Activated T-helper 1 cell treated with anti-CD3 and anti-CD28 coated beads, Interleukin-2, amount 50 U/mL, for 16 hours (primary cell): ENCODE data around the gene SPRN.
A peak's percentile ranks its signal among the peaks of the same experiment; 100 is the strongest.
"Not testable (repeated sequence)": the region's sequence is repeated elsewhere in the genome, so short reads cannot be mapped to it uniquely, and the experiment has no call there.

Experiments used
- DNase-seq, 2 donors: peaks; one replicate each; pipeline ENCODE4 v3.0.0-alpha.2; 2020; ENCODE audit warnings: low read depth in 1 of 2, low spot score in 1 of 2

Gene SPRN

DNA sequence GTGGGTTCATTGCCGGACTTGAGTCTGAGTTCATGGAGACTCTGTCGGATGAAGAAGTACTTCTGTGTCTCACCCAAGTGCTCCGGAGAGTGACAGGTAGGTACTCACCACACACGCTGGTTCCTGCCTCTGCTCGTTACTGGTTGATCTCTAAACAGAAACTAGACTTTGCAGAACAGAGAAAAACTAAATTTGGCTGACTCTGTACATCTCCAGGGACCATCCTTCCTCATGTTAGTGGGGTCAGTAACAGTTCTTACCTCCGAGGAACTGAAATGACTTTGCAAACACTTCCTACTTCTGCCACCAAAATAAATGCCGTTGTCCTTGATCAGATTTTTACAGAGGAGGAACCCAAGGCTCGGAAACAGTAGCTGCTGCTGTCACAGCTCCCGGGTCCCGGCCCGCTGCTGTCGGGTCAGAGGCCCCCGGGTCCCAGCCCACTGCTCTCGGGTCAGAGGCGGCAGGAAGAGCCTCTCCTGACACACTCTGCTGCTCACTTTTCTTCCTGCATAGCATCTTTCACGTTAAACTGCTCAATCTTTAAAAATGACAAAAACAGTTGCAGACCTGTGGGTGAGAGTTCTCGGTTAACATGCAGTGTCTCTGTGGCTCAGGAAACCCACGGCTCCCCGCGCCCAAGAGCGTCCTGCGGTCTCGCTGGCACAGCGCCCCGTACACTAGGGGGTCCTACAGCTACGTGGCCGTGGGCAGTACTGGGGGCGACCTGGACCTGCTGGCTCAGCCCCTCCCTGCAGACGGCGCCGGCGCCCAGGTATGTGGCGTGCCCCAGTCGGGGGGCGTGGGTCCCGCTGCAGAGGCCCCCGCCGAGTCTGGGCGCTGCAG is 35.2 kb downstream of the SPRN start:
- no peak for DNase-seq

DNA sequence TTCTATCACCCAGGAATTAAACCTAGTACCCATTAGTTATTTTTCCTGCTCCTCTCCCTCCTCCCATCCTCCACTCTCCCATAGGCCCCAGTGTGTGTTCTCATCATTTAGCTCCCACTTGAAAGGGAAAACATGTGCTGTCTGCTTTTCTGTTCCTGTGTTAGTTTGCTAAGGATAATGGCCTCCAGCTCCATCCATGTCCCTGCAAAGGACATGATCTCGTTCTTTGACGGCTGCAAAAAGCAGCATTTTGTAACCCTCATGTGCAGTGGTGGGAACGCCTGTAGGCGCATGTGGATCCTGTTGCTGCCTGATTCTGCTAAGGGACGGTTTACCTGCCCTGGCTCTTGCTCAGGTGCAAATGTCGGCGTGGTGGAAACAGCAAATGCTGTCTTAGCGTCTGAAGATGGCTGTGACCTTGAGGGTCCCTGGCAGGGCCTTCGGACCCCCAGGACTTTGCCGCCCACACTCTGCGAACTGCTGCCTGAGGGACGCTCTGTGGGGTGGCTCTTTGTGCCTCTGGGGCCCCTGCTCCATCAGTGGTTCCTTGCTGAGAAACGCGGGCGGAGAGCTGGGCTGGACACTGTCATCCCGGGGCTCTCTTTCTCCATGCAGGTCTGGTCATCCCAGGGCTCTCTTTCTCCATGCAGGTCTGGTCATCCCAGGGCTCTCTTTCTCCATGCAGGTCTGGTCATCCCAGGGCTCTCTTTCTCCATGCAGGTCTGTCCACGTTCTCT is 36.0 kb downstream of the SPRN start:
- DNase-seq, result no peak

DNA sequence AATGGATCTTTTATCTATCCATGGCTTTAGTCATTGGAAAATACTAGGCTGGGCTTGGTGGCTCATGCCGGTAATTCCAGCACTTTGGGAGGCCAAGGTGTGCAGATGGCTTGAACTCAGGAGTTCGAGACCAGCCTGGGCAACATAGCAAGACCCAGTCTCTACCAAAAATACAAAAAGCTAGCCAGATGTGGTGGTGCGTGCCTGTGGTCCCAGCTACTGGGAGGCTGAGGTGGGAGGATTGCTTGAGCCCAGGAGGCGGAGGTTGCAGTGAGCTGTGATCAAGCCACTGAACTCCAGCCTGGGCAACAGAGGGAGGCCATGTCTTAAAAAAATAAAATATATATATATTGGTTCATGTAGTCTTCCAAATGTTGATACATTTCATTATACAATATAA is 37.5 kb downstream of the SPRN start:
- DNase-seq, result not testable (repeated sequence)

DNA sequence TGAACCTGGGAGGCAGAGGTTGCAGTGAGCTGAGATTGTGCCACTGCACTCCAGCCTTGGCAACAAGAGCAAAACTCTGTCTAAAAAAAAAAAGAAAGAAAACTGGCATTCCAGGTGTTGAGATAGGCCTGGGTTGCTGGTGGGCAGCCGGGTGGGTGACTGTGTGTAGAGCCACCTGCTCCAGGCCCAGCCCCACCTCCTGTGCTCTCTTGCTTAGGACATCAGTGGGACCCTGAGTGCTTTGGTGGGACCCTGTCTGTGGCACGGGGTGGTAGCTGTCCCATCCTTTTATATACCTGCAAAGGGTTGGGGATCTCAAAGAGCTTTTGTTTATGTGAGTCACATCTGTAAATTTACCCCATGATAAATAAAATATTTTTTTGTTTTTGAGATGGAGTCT is 39.2 kb downstream of the SPRN start:
- no peak for DNase-seq

DNA sequence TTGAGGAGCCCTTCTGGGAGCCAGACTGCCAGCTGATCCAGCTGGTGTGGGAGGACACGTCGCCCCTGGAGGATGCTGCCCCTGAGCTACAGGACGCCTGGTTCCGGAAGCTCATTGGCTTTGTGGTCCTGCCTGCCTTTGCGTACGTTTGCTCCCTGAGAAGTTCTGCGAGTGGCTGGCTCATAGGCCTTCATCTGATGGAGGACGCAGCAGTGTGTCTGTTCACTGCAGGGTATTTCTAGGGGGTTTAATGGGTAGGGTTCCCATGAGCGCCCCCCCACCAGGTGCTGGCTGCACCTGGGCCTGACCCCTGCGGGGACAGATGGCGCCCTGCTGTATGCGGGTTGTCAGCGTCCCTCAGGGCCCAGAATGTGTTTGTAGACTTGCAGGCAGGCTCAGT is 40.4 kb downstream of the SPRN start:
- no peak for DNase-seq

DNA sequence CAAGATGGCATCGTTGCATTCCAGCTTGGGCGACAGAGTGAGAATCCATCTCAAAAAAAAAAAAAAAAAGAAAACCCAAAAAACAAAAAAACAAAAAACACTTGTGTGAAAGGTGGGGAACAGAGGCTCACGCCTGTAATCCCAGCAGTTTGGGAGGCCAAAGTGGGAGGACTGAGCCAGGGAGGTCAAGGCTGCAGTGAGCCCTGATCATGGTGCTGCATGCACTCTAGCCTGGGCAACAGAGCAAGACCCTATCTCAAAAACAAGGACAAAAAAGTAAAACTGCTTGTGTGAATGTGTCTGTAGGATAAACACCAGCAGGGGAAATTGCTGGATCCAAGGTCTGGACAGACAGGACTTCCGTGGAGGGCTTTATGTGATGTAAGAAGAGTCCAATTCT is 40.9 kb downstream of the SPRN start:
- DNase-seq, result no peak

DNA sequence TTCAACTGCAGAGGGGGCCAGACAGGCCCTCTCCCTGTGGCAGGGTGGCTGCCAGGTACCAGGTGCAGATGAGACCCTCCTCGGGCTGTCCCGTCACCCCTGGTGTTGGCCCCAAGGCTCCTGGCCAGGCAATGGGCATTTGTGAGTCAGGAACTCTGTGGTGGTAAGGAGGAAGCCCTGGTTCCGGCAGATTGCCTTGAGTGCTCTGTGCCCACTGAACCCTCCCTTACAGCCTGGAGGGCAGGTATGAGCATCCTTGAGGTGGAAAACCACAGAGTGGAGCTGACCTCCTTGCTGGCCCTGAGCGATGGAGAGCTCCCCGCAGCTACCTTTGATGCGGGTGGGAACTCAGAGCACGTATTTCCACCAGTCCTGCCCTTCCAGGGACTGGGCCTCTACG is 43.4 kb downstream of the SPRN start:
- no peak for DNase-seq

DNA sequence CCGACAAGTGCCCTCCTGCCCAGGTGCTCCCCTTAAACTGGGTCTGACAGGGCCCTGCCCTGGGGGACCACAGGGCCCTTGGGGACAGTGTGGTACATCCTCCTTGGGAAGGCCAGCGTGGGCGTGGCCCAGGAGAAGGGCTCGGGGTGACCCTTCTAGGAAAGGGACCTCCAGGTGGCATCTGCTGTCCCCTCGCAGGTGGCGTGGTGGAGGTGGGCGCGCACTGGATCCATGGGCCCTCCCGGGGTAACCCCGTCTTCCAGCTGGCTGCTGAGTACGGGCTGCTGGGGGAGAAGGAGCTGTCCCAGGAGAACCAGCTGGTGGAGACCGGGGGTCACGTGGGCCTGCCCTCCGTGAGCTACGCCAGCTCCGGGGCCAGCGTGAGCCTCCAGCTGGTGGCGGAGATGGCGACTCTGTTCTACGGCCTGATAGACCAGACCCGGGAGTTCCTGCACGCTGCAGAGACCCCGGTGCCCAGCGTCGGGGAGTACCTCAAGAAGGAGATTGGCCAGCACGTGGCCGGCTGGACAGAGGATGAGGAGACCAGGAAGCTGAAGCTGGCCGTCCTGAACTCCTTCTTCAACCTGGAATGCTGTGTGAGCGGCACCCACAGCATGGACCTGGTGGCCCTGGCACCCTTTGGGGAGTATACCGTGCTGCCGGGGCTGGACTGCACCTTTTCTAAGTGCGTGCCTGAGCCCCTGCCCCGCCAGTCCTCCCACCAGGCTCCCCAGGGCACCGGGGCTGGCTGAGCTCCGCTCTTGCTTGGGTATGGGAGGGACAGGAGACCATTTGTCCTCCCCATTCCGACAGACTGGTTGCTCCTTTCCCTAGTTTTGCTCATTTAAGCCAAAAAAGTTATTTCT is 44.4 kb downstream of the SPRN start:
- DNase-seq, result no peak

DNA sequence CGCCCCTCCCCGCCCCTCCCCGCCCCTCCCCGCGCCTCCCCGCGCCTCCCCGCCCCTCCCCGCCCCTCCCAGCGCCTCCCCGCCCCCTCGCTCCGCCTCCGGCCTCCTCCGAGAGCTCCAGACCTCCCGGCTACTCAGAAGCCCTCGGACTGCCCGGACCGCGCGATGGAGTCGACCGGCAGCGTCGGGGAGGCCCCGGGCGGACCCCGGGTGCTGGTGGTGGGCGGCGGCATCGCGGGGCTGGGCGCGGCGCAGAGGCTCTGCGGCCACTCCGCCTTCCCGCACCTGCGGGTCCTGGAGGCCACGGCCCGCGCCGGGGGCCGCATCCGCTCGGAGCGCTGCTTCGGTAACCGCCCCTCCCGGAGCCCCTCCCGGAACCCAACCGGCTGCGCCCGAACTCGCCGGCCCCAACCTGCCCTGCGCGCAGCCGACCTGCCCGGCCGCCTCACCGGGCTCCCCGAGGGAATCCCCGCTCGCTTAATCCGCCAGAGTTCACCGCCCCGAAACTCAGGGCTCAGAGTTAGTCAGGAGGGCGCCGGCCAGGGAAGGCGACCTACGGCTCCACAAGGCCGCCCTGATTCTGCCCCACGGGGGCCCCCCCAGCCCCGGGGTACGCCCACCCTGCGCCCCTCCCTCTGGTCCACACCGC is 45.1 kb downstream of the SPRN start, which contains the start of gene PAOX:
Gene PAOX, plus strand, starts transcription at position 111 of the 649 bp plus-strand sequence. Its CDS starts 55 bp downstream, at position 166.
- peak in 1 of 2 donors; percentile 40 for DNase-seq

DNA sequence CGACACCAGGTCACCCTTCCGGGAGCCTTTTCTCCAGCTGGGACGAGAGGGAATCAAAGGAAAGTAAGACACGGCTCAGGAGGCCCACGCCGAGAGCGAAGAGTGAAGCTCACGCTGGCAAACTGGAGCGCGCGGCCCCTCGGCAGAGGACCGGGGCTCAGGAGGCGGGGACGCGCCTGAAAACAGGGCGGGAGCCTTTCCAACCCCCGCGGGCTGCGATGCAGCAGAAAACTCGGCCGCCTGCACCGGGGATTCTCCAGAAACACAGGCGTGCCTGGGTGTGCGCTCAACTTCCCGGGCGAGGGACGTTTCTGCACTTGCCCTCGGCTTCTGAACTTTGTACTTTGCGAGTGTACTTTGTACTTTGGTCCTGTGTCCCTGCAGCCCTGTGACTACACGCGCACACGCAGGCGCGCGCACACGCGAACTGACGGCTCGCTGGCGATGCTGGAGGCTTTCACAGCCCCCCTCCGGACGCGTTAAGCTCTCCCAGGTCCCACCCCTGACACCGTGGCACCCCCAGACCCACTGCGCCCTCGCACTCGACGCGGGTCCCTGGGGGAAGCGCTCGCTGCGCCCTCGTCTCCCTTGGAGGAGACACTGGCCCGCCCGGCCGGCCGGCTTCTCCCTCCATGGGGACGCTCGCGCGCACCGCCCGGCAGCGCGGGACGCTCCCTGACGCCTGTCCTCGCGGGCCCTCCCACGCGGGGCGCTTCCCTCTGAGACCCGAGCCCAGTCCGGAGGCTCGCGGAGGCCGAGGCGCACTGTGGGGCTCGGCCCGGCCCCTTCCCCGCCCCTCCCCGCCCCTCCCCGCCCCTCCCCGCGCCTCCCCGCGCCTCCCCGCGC is 46.0 kb downstream of the SPRN start:
- peak; percentile 30 to 37 for DNase-seq

DNA sequence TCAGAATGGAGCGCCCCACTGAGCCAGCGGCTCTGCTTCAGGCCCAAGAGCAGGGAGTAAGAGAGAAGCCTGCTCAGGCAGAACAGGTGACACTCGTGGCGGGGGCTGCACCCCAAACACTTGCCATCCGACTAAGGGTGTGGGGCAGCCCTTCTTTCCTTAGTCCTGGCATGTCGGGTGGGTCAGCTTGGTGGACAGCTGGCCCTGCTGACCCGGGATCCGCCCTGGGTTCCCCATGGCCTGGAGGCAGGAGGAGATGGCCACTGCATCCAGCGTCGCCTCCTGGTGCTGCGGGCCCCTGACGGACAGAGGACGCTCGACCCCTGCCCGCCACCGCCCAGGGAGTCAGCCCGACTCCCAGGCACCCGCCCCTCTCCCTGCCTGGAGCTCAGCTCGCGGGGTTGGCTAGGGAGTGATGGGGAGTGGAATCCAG is 46.6 kb downstream of the SPRN start:
- no peak for DNase-seq

DNA sequence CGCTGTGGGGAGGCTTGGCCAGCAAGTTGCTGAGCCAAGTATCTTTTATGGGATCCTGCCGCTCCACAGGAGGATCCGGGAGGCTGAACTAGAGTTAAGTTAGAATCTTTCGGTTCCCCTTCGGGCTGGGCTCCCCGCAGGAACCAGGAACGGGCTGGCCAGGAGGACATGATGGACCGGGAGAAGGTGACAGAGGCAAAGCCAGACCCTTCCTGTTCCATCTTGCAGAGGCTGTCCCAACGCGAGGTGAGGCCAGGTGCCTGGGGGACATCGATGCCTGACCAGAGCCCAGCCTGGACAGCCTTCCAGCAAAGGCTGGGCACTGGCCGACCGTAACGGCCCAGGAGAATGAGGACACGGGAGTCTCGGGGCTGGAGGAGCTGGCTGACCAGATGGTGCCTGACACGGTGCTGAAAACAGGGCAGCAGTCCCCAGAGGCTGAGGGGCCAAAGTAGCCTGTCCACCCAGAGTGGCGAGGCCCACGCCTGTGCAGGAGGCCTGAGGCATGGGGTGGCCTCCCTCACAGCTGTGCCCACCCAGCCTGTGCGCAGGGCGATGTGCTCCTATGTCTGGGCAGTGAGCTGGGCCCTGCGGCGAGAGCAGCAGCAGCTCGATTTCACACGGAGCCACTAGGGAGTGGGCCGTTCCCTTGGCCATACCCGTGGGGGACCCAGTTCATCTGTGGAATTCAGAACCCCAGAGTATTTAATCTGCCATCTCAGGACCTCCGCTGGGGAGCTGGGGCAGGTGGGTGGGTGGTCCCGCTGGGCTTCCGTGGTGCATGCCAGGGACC is 47.2 kb downstream of the SPRN start:
- no peak for DNase-seq

DNA sequence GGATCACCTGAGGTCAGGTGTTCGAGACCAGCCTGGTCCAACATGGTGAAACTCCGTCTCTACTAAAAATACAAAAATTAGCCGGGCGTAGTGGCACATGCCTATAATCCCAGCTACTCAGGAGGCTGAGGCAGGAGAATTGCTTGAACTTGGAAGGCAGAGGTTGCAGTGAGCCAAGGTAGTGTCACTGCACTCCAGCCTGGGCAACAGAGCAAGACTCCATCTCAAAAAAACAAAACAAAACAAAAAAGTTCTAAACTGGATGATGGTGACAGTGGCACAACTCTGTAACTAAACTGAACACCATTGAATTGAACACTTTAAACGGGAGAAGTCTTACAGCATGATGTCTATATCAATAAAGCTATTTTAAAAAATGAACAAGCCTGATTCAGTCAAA is 48.2 kb downstream of the SPRN start:
- DNase-seq, result not testable (repeated sequence)

DNA sequence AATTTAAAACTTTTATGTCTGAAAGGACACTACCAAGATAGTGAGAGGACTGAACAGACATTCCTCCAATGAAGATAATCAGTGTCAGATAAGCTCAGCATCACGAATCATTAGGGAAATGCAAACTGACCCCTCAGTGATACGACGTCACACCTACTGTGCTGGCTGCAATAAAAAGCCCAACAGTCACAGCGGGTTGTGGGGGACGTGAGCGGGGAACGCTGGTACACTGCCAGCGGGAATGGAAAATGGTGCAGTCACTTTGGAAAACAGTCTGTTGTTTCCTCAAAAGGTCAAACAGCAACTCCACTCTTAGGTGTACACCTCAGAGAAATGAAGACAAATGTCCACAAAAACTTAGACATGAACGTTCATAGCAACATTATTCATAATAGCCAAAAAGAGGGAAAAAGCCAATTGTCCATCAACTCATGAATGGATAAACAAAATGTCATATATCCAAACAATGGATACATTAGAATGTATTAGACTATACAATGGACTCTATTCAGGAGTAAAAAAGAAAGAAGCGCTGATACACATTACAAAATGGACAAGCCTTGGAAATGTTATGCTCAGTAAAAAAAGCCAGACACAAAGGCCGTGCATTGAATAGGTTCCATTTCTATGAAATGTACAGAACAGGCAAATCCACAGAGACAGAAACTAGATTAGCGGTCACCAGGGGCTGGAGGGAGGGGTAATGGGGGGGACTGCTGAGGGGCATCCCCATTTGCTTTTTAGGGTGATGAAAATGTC is 48.9 kb downstream of the SPRN start:
- no peak for DNase-seq

DNA sequence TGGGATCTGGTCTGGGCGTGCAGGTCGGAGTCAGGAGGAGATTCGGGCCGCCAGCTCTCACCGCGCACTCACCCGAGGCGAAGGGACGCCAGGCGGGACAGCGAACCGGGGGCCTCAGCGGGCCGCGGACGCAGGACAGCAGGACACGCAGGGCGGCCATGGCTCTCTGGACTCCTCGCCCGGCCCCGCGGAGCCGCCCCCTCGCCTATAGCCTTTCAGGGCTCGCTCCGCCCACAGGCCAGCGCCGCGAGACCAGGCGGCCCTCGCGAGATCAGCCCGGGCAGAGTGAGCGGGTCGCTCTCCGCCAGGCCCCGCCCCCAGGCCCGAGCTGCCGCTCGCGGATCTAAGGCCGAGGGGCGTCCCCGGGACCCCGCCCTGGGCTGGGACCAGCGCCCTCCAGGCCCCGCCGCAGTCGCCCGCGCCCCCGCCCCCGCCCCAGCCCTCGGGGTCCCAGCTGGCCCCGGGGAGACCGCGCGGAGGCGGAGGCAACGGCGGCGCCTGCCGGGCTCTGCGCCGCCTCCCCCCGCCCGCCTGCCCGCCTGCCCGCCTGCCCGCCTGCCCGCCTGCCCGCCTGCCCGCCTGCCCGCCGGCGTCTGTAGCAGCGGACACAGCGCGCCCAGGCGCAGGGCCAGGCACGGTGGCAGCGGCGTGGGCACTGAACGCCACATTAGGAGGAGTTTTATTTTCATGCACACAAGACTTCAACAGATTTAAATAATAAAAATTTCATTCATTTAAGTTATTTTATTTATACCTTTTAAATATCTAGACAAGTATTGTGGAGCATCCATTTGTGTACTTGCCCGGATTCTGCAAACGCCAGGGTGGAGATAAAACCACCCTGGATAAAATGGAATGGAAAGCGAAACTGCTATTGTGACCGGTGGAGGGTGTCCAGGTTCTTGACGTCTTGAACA is 51.0 kb downstream of the SPRN start, which contains the start of gene ECHS1:
Gene ECHS1, minus strand, starts transcription at position 181 of the 917 bp plus-strand sequence. Its CDS starts 21 bp downstream, at position 160.
- DNase-seq, result peak; percentile 80 to 87

DNA sequence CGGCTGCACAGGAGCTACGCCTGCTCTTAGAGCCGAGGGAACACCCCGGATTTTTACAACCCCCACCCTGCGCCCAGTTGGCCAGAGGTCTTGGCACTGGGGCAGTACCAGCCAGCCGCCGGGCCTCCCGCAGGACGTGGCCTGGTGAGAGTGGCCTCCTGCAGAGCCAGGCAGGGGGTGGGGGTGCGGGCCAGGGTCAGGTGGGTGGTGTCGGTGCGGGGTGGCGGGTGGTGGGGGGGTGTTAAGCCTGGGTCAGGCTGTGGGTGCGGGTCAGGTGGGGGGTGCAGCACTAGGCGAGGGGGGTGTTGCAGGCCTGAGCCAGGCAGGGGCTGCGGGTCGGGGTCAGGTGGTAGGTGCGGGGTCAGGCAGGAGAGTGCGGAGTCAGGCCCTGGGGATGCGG is 51.9 kb downstream of the SPRN start:
- no peak for DNase-seq
